K562 (cell line): Measurements from ENCODE around the gene EN2.

Experiments
- CEBPB ChIP-seq: fragments of 450-650 bp; IDR thresholded peaks from 2 replicates; pipeline ENCODE4 v1.6.1; 2016; ENCODE audit warnings: missing genetic modification characterization, missing compliant biosample characterization
- E2F1 ChIP-seq: sonication (generic); formaldehyde crosslinking; IDR thresholded peaks from 2 replicates; pipeline ENCODE4 v1.8.1; 2023; ENCODE audit warnings: mild to moderate bottlenecking, missing genetic modification reagents, moderate library complexity
- ELF2 ChIP-seq: fragments of 250-450 bp; sonication (Bioruptor Pico); IDR thresholded peaks from 2 replicates; pipeline ENCODE4 v1.5.0; 2021; ENCODE audit warnings: mild to moderate bottlenecking
- EP300 ChIP-seq: IDR thresholded peaks from 2 replicates; pipeline ENCODE4 v1.6.1; 2012; ENCODE audit warnings: low read length, improper control_type of control experiment
- ETV1 ChIP-seq: fragments of 450-650 bp; conservative IDR thresholded peaks from 2 replicates; pipeline ENCODE4 v1.6.1; 2016; ENCODE audit warnings: missing genetic modification characterization, control low read depth, low read depth, missing compliant biosample characterization
- MITF ChIP-seq: IDR thresholded peaks from 2 replicates; pipeline ENCODE4 v1.6.1; 2014; ENCODE audit warnings: antibody characterized with exemption
- PHF20 ChIP-seq: fragments of 450-650 bp; IDR thresholded peaks from 2 replicates; pipeline ENCODE4 v1.6.1; 2018; ENCODE audit not compliant: partially characterized antibody
- PTRF ChIP-seq: fragments of 450-650 bp; IDR thresholded peaks from 2 replicates; pipeline ENCODE4 v1.6.1; 2016; ENCODE audit warnings: mild to moderate bottlenecking, missing genetic modification characterization, missing compliant biosample characterization
- STAG1 ChIP-seq: sonication (generic); formaldehyde crosslinking; IDR thresholded peaks from 2 replicates; pipeline ENCODE4 v1.5.0; 2020; ENCODE audit warnings: missing genetic modification reagents, borderline replicate concordance
- ZFPM2 ChIP-seq: fragments of 250-450 bp; sonication (Bioruptor Pico); IDR thresholded peaks from 2 replicates; pipeline ENCODE4 v1.5.1; 2022; ENCODE audit warnings: mild to moderate bottlenecking
- TF ChIP-seq, protein P1 (sequence below), 3 experiments: IDR thresholded peaks in 2 of 3; conservative IDR thresholded peaks in 1 of 3; 2 replicates each; pipeline ENCODE4 v1.5.1; 2011 to 2012; ENCODE audit warnings: low read length in 3 of 3, mild to moderate bottlenecking in 3 of 3, control low read depth in 2 of 3, improper control_type of control experiment in 1 of 3, inconsistent platforms in 1 of 3, low read depth in 1 of 3, mixed read lengths in 1 of 3, moderate library complexity in 1 of 3; ENCODE audit not compliant: insufficient read depth in 2 of 3
- TF ChIP-seq, protein P2 (sequence below): sonication (generic); formaldehyde crosslinking; IDR thresholded peaks from 2 replicates; pipeline ENCODE4 v1.8.0; 2022; ENCODE audit warnings: mild to moderate bottlenecking, missing genetic modification reagents
- TF ChIP-seq, protein P3 (sequence below): sonication (generic); formaldehyde crosslinking; IDR thresholded peaks from 2 replicates; pipeline ENCODE4 v1.8.1; 2022; ENCODE audit warnings: missing genetic modification reagents

DNA sequence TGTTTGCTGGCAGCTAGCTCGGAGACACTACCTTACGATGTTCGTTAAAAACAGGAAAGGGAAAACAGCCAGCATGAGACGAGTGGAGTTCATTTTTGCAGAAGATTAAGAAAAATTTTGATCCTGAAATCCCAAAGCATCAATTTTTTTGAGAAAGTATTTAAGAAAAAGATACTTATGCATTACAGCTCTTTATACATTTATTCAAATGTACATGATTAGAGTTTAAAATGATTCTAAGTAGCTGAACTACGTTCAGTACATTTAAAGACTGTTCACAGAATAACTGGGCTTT is 53.7 kb downstream of the EN2 start:
- TF ChIP-seq CEBPB (tag) (no peak), E2F1 (CRISPR knock-in tag) (no peak), EP300 (no peak), ETV1 (no peak), PTRF (tag) (no peak), PHF20 (no peak), MITF (no peak), ELF2 (no peak), ZFPM2 (no peak), STAG1 (no peak)
- TF ChIP-seq, protein P1, sequence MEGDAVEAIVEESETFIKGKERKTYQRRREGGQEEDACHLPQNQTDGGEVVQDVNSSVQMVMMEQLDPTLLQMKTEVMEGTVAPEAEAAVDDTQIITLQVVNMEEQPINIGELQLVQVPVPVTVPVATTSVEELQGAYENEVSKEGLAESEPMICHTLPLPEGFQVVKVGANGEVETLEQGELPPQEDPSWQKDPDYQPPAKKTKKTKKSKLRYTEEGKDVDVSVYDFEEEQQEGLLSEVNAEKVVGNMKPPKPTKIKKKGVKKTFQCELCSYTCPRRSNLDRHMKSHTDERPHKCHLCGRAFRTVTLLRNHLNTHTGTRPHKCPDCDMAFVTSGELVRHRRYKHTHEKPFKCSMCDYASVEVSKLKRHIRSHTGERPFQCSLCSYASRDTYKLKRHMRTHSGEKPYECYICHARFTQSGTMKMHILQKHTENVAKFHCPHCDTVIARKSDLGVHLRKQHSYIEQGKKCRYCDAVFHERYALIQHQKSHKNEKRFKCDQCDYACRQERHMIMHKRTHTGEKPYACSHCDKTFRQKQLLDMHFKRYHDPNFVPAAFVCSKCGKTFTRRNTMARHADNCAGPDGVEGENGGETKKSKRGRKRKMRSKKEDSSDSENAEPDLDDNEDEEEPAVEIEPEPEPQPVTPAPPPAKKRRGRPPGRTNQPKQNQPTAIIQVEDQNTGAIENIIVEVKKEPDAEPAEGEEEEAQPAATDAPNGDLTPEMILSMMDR (IDR thresholded peaks at IDR 0.05 in 2 of 3, conservative IDR thresholded peaks at IDR 0.05 in 1 of 3; ENCODE audit: insufficient read depth in 2 of 3, low read depth in 1 of 3, low read length in 3 of 3) = no peak
- TF ChIP-seq, protein P2, sequence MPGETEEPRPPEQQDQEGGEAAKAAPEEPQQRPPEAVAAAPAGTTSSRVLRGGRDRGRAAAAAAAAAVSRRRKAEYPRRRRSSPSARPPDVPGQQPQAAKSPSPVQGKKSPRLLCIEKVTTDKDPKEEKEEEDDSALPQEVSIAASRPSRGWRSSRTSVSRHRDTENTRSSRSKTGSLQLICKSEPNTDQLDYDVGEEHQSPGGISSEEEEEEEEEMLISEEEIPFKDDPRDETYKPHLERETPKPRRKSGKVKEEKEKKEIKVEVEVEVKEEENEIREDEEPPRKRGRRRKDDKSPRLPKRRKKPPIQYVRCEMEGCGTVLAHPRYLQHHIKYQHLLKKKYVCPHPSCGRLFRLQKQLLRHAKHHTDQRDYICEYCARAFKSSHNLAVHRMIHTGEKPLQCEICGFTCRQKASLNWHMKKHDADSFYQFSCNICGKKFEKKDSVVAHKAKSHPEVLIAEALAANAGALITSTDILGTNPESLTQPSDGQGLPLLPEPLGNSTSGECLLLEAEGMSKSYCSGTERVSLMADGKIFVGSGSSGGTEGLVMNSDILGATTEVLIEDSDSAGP (CRISPR knock-in tag) = no peak
- TF ChIP-seq, protein P3, sequence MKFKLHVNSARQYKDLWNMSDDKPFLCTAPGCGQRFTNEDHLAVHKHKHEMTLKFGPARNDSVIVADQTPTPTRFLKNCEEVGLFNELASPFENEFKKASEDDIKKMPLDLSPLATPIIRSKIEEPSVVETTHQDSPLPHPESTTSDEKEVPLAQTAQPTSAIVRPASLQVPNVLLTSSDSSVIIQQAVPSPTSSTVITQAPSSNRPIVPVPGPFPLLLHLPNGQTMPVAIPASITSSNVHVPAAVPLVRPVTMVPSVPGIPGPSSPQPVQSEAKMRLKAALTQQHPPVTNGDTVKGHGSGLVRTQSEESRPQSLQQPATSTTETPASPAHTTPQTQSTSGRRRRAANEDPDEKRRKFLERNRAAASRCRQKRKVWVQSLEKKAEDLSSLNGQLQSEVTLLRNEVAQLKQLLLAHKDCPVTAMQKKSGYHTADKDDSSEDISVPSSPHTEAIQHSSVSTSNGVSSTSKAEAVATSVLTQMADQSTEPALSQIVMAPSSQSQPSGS (CRISPR knock-in tag) = no peak
